HepG2 (cell line): ENCODE results near the gene HERC6. TPM values are rescaled to one million over a fixed set of nuclear protein-coding genes. Genes with fewer than 3 reads are reported as not detected.

Experiments
- AKAP8 ChIP-seq: sonication (generic); formaldehyde crosslinking; IDR thresholded peaks from 2 replicates; pipeline ENCODE4 v1.5.1; 2020; ENCODE audit warnings: mild to moderate bottlenecking, missing genetic modification reagents
- HNF4A ChIP-seq: sonication (generic); formaldehyde crosslinking; IDR thresholded peaks from 2 replicates; pipeline ENCODE4 v1.4.0; 2020; ENCODE audit warnings: missing genetic modification reagents
- MEF2D ChIP-seq: sonication (generic); formaldehyde crosslinking; IDR thresholded peaks from 2 replicates; pipeline ENCODE4 v1.5.1; 2020; ENCODE audit warnings: mild to moderate bottlenecking, missing genetic modification reagents
- NAIF1 ChIP-seq: sonication (generic); formaldehyde crosslinking; IDR thresholded peaks from 2 replicates; pipeline ENCODE4 v1.5.0; 2020; ENCODE audit warnings: mild to moderate bottlenecking, missing genetic modification reagents, borderline replicate concordance
- SNAPC2 ChIP-seq: sonication (generic); formaldehyde crosslinking; IDR thresholded peaks from 2 replicates; pipeline ENCODE4 v1.8.1; 2022; ENCODE audit warnings: mild to moderate bottlenecking, missing genetic modification reagents
- TFDP1 ChIP-seq: IDR thresholded peaks from 2 replicates; pipeline ENCODE4 v1.6.1; 2016; ENCODE audit warnings: missing compliant biosample characterization, missing genetic modification reagents, borderline replicate concordance
- TFDP2 ChIP-seq: sonication (generic); formaldehyde crosslinking; IDR thresholded peaks from 2 replicates; pipeline ENCODE4 v1.4.0; 2020; ENCODE audit warnings: missing genetic modification reagents
- TMF1 ChIP-seq: sonication (generic); formaldehyde crosslinking; IDR thresholded peaks from 2 replicates; pipeline ENCODE4 v1.8.1; 2022; ENCODE audit warnings: low read depth, missing genetic modification reagents
- TRIM24 ChIP-seq: sonication (generic); formaldehyde crosslinking; IDR thresholded peaks from 2 replicates; pipeline ENCODE4 v1.8.0; 2022; ENCODE audit warnings: mild to moderate bottlenecking, missing genetic modification reagents
- ZBTB33 ChIP-seq: sonication (generic); formaldehyde crosslinking; IDR thresholded peaks from 2 replicates; pipeline ENCODE4 v1.4.0; 2020; ENCODE audit warnings: missing genetic modification reagents
- ZBTB8A ChIP-seq: sonication (generic); formaldehyde crosslinking; IDR thresholded peaks from 2 replicates; pipeline ENCODE4 v1.4.0; 2020; ENCODE audit warnings: mild to moderate bottlenecking, low read depth, missing genetic modification reagents, borderline replicate concordance
- ZHX2 ChIP-seq, 2 experiments: sonication (generic) in 1 of 2; formaldehyde crosslinking in 1 of 2; IDR thresholded peaks; 2 replicates each; pipeline versions ENCODE4 v1.6.1 to v1.9.0; 2014 to 2022; ENCODE audit warnings: antibody characterized with exemption in 1 of 2, borderline replicate concordance in 1 of 2, inconsistent platforms in 1 of 2, low read depth in 1 of 2, missing genetic modification reagents in 1 of 2
- ZNF20 ChIP-seq: sonication (generic); formaldehyde crosslinking; IDR thresholded peaks from 2 replicates; pipeline ENCODE4 v1.4.0; 2020; ENCODE audit warnings: mild to moderate bottlenecking, moderate library complexity, missing genetic modification reagents
- ZNF326 ChIP-seq: sonication (generic); formaldehyde crosslinking; IDR thresholded peaks from 2 replicates; pipeline ENCODE4 v1.4.0; 2020; ENCODE audit warnings: missing genetic modification reagents, borderline replicate concordance
- ZNF543 ChIP-seq: sonication (generic); formaldehyde crosslinking; IDR thresholded peaks from 2 replicates; pipeline ENCODE4 v1.4.0; 2020; ENCODE audit warnings: mild to moderate bottlenecking, missing genetic modification reagents
- ZNF777 ChIP-seq: sonication (generic); formaldehyde crosslinking; IDR thresholded peaks from 2 replicates; pipeline ENCODE4 v1.4.0; 2020; ENCODE audit warnings: missing genetic modification reagents
- polyA plus RNA-seq, 8 experiments: library from polyadenylated mRNA; depleted of rRNA in 3 of 8; stranded (reverse) in 7 of 8; unstranded in 1 of 8; fragments of >200 nt; fragmentation: Illumina TruSeq in 4 of 8; extraction: Trizol in 4 of 8; gene quantifications; 2 replicates each; pipeline versions ENCODE4 v1.2.1 to v1.2.3, GENCODE V29; 2011 to 2016; ENCODE audit warnings: low read depth in 4 of 8, missing spikeins in 1 of 8, mixed read lengths in 1 of 8; ENCODE audit not compliant: insufficient read depth in 1 of 8
- total RNA-seq, 5 experiments: library from RNA; depleted of rRNA; stranded (reverse); fragments of >200 nt; fragmentation: Illumina TruSeq; extraction: Trizol; gene quantifications; 2 replicates each; pipeline ENCODE4 v1.2.3, GENCODE V29; 2016; ENCODE audit warnings: low read depth in 1 of 5

HERC6 gene
- total and polyA plus RNA-seq, 2 of the 13 experiments (the other 11 are each of a cell fraction or from before 2014, with no cell fraction given), result 0.50 to 2.0 TPM

- TF ChIP-seq ZNF20 (CRISPR knock-in tag), result no peak
- TF ChIP-seq ZNF777, result peak; percentile 62; the same call in 1 of the 2 replicates
- peak; percentile 75; the same call in 1 of the 2 replicates for TF ChIP-seq SNAPC2 (CRISPR knock-in tag)
- TF ChIP-seq TFDP2 (CRISPR knock-in tag), result no peak
- TF ChIP-seq AKAP8 (CRISPR knock-in tag), result peak; percentile 66; the same call in 1 of the 2 replicates
- no peak for TF ChIP-seq MEF2D (CRISPR knock-in tag)
- TF ChIP-seq HNF4A (CRISPR knock-in tag), result no peak
- TF ChIP-seq TMF1 (CRISPR knock-in tag), result no peak
- TF ChIP-seq ZBTB33 (CRISPR knock-in tag), result no peak
- TF ChIP-seq ZNF326 (CRISPR knock-in tag), result no peak
- no peak for TF ChIP-seq ZBTB8A (CRISPR knock-in tag)
- TF ChIP-seq TRIM24 (CRISPR knock-in tag), result no peak
- TF ChIP-seq TFDP1 (CRISPR knock-in tag), result no peak
- TF ChIP-seq ZHX2 (IDR thresholded peaks at IDR 0.05; ENCODE audit: low read depth), result no peak
- no peak for TF ChIP-seq ZHX2 (CRISPR knock-in tag; IDR thresholded peaks at IDR 0.05; ENCODE audit: borderline replicate concordance)
- no peak for TF ChIP-seq NAIF1 (CRISPR knock-in tag)
- 0 out of 2 replicates have a peak, but pooled peaks have one; percentile 56 for TF ChIP-seq ZNF543
Measured at GRCh38 chr4:88378691-88379559, at the start of gene HERC6 (continued).
